ENCODE data around the gene AHSG. TPM values are rescaled to one million over a fixed set of nuclear protein-coding genes. Genes with fewer than 3 reads are reported as not detected.

Gene AHSG
- total RNA-seq, 1 experiment from 2014 or later, result not detected

DNA sequence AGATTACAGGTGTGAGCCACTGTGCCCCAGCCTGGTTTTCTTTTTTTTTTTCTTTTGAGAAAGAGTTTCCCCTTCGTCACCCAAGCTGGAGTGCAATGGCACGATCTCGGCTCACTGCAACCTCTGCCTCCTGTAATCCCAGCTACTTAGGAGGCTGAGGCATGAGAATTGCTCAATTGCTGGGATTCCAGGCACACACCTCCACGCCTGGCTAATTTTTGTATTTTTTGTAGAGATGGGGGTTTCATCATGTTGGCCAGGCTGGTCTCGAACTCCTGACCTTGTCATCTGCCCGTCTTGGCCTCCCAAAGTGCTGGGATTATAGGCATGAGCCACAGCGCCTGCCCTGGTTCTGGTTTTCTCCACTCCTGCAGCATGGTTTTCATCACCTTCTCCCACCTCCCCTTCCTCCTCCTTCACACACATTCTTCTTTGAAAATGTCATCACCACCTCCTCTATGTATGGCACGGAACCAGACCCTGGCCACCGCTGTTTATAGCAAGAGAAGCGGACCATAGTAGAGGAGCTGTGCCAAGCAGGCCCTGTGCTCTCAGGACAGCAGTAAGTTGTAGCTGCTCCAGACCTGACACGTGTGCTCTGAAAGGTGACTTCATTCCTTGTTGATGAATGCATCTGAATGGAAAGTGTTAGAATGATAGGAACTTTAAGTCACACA lies 14.6 kb upstream of the AHSG start:
- CTCF ChIA-PET, result no interaction called here
- no peaks in the 10 kb centered on the region for H3K4me1 ChIP-seq (ENCODE audit: insufficient read depth, low read length)
- H3F3A ChIP-seq (ENCODE audit: low read length, unreplicated experiment), result no peaks in the 10 kb centered on the region
- ATAC-seq (peak; percentile 40), DNase-seq (peak; percentile 37)
- no peak overlapping the region for H3K27ac ChIP-seq (ENCODE audit: low read length)
- H3K27me3 ChIP-seq (ENCODE audit: low read length), result no peaks in the 10 kb centered on the region
- no peak overlapping the region for H3K4me2 ChIP-seq (ENCODE audit: low read length)
- no peaks in the 10 kb centered on the region for H3K36me3 ChIP-seq (ENCODE audit: low read depth, low read length)
- TF ChIP-seq, protein P1, sequence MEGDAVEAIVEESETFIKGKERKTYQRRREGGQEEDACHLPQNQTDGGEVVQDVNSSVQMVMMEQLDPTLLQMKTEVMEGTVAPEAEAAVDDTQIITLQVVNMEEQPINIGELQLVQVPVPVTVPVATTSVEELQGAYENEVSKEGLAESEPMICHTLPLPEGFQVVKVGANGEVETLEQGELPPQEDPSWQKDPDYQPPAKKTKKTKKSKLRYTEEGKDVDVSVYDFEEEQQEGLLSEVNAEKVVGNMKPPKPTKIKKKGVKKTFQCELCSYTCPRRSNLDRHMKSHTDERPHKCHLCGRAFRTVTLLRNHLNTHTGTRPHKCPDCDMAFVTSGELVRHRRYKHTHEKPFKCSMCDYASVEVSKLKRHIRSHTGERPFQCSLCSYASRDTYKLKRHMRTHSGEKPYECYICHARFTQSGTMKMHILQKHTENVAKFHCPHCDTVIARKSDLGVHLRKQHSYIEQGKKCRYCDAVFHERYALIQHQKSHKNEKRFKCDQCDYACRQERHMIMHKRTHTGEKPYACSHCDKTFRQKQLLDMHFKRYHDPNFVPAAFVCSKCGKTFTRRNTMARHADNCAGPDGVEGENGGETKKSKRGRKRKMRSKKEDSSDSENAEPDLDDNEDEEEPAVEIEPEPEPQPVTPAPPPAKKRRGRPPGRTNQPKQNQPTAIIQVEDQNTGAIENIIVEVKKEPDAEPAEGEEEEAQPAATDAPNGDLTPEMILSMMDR (conservative IDR thresholded peaks at IDR 0.05; ENCODE audit: low read depth, low read length), result no peak
- no peak for TF ChIP-seq EZH2 (IDR thresholded peaks at IDR 0.05; ENCODE audit: low read length, unreplicated experiment)
- TF ChIP-seq EZH2phosphoT487 (IDR thresholded peaks at IDR 0.05; ENCODE audit: borderline replicate concordance, low read length), result no peak
- POLR2A ChIA-PET (ENCODE audit: unreplicated experiment), result no interaction called here
- BruUV-seq (replicated peaks), result no TSS peak
- intact Hi-C loops (cut with micrococcal nuclease), result no loop called here
- H4K20me1 ChIP-seq (ENCODE audit: low read length), result no peaks in the 10 kb centered on the region
- H3K79me2 ChIP-seq (ENCODE audit: low read length), result no peaks in the 10 kb centered on the region
- no peak overlapping the region for H3K9ac ChIP-seq (ENCODE audit: low read length)
- H3K9me2 ChIP-seq (replicated peaks; ENCODE audit: low read length), result no peaks in the 10 kb centered on the region
- no peaks in the 10 kb centered on the region for H3K9me3 ChIP-seq (ENCODE audit: low read length)
- H2AFZ ChIP-seq (ENCODE audit: low read length), result no peak overlapping the region
- no peak overlapping the region for H3K4me3 ChIP-seq (ENCODE audit: low read length)

DNA sequence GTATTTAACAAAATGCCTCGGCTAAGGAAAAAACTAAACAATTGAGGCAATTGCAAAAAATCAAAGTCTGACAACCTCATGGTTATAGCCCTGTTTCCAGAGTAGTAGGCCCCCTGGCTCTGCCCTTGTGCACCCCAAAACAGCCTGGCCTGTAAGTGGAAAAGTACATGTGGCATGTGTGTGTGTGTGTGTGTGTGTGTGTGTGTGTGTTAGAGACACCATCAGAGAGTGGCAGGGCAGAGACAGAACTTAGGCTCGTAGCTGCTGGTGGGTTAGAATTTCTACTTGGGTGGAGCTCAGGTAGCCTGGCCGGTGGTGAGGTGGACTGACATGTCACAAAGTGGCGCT lies 14.1 kb upstream of the AHSG start:
- Histone ChIP-seq H3K4me2 (ENCODE audit: low read length) (no peak overlapping the region), H3K79me2 (ENCODE audit: low read length) (no peaks in the 10 kb centered on the region), H3F3A (ENCODE audit: low read length, unreplicated experiment) (no peaks in the 10 kb centered on the region), H3K9ac (ENCODE audit: low read length) (no peak overlapping the region), H4K20me1 (ENCODE audit: low read length) (no peaks in the 10 kb centered on the region), H3K4me3 (ENCODE audit: low read length) (no peak overlapping the region), H3K4me1 (ENCODE audit: insufficient read depth, low read length) (no peaks in the 10 kb centered on the region), H2AFZ (ENCODE audit: low read length) (no peak overlapping the region), H3K27ac (ENCODE audit: low read length) (no peak overlapping the region), H3K36me3 (ENCODE audit: low read depth, low read length) (no peaks in the 10 kb centered on the region), H3K27me3 (ENCODE audit: low read length) (no peaks in the 10 kb centered on the region), H3K9me3 (ENCODE audit: low read length) (no peaks in the 10 kb centered on the region), H3K9me2 (replicated peaks; ENCODE audit: low read length) (no peaks in the 10 kb centered on the region)
- intact Hi-C loops (cut with micrococcal nuclease), result no loop called here
- no peak for DNase-seq
- ChIA-PET POLR2A (ENCODE audit: unreplicated experiment) (no interaction called here), CTCF (no interaction called here)
- no peak for ATAC-seq
- TF ChIP-seq EZH2phosphoT487 (IDR thresholded peaks at IDR 0.05; ENCODE audit: borderline replicate concordance, low read length) (no peak), EZH2 (IDR thresholded peaks at IDR 0.05; ENCODE audit: low read length, unreplicated experiment) (no peak)
- TF ChIP-seq, protein P1 (conservative IDR thresholded peaks at IDR 0.05; ENCODE audit: low read depth, low read length), result no peak
- no TSS peak for BruUV-seq (replicated peaks)

- no peaks in the 10 kb centered on the region for H3K79me2 ChIP-seq (ENCODE audit: low read length)
- no peaks in the 10 kb centered on the region for H3F3A ChIP-seq (ENCODE audit: low read length, unreplicated experiment)
- no peak overlapping the region for H3K4me2 ChIP-seq (ENCODE audit: low read length)
- H3K9me3 ChIP-seq (ENCODE audit: low read length), result no peaks in the 10 kb centered on the region
- no peak for TF ChIP-seq EZH2 (IDR thresholded peaks at IDR 0.05; ENCODE audit: low read length, unreplicated experiment)
- TF ChIP-seq, protein P1 (conservative IDR thresholded peaks at IDR 0.05; ENCODE audit: low read depth, low read length), result no peak
- no peak for TF ChIP-seq EZH2phosphoT487 (IDR thresholded peaks at IDR 0.05; ENCODE audit: borderline replicate concordance, low read length)
- POLR2A ChIA-PET (ENCODE audit: unreplicated experiment), result no interaction called here
- H3K9me2 ChIP-seq (replicated peaks; ENCODE audit: low read length), result no peaks in the 10 kb centered on the region
- no peaks in the 10 kb centered on the region for H4K20me1 ChIP-seq (ENCODE audit: low read length)
- H3K36me3 ChIP-seq (ENCODE audit: low read depth, low read length), result no peaks in the 10 kb centered on the region
- intact Hi-C loops (cut with micrococcal nuclease), result no loop called here
- BruUV-seq (replicated peaks), result no TSS peak
- ATAC-seq (peak; percentile 51; the same call in 1 of the 2 replicates), DNase-seq (no peak)
- CTCF ChIA-PET, result no interaction called here
- H3K27me3 ChIP-seq (ENCODE audit: low read length), result no peaks in the 10 kb centered on the region
- H3K4me3 ChIP-seq (ENCODE audit: low read length), result no peak overlapping the region
- H2AFZ ChIP-seq (ENCODE audit: low read length), result no peak overlapping the region
- H3K9ac ChIP-seq (ENCODE audit: low read length), result no peak overlapping the region
- no peak overlapping the region for H3K27ac ChIP-seq (ENCODE audit: low read length)
- no peaks in the 10 kb centered on the region for H3K4me1 ChIP-seq (ENCODE audit: insufficient read depth, low read length)
Observed at GRCh38 chr3:186599142-186599784, 13.6 kb upstream of the AHSG start.
